Measurements from ENCODE around the gene CCL13.

Gene CCL13

DNA sequence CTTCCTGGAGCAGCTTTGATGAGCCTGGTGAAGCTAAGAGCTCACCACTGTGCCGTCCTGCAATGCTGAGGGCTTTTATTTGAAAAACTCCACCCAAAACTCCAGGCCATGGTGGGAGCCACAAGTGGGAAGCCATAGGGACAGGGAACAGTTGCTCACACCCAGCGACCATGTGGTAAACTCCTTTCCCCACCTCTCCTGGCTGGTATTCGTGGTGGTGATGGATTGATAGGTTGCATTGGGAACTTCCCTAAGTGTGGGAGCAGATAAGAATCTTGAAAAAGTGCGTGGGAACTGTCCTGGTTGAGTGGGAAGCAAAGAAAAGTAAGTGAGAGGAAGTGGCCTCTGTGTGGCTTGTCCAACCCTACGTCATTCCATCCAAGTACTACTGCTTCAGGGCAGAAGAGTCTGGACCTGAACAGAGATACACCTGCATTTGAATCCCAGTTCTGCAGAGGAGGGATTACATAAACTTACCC is 6.9 kb downstream of the CCL13 start, which contains the start of gene CCL1:
Gene CCL1, minus strand, starts transcription at position 51 of the 479 bp plus-strand sequence. CDS start 72 bp downstream, outside the sequence.
- Histone ChIP-seq H3K27me3 (ENCODE audit: control insufficient read depth, insufficient read depth, low read length) (peaks cover 3% of the 10 kb centered on the region; the same call in 1 of the 2 replicates), H3K9ac (ENCODE audit: low read length) (no peak within 1 kb of the TSS), H3K36me3 (ENCODE audit: control insufficient read depth, insufficient read depth, low read length) (no peaks in the 10 kb centered on the region), H3K27ac (ENCODE audit: low read depth, low read length) (no peak within 1 kb of the TSS), H3K4me3 (ENCODE audit: low read depth, low read length) (no peak within 1 kb of the TSS), H3K9me3 (ENCODE audit: control insufficient read depth, insufficient read depth, low read depth, low read length) (no peaks in the 10 kb centered on the region), H3K4me1 (ENCODE audit: control insufficient read depth, insufficient read depth, low read length) (no peaks in the 10 kb centered on the region)

DNA sequence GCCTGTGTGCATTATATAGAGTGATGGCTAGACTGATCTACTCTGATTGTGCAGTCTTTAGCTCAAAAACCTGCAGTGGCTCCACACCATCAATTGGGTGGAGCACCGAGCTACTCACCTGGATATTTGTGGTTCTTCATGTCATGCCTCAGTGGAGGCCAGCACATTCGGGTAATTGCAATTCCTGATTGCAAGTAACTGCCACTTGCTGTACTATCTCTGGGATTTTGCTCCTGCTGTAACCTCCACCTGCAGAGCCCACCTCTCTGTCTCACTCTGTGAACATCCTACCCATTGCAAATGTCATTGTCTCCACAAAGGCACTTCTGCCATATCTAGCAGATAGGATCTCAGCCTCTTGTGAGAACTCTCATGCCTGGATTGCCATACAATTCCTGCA is 8.5 kb downstream of the CCL13 start:
- Histone ChIP-seq H3K27ac (ENCODE audit: low read depth, low read length) (no peak overlapping the region), H3K4me1 (ENCODE audit: control insufficient read depth, insufficient read depth, low read length) (no peaks in the 10 kb centered on the region), H3K9ac (ENCODE audit: low read length) (no peak overlapping the region), H3K4me3 (ENCODE audit: low read depth, low read length) (no peak overlapping the region), H3K36me3 (ENCODE audit: control insufficient read depth, insufficient read depth, low read length) (no peaks in the 10 kb centered on the region), H3K27me3 (ENCODE audit: control insufficient read depth, insufficient read depth, low read length) (peaks cover 3% of the 10 kb centered on the region; the same call in 1 of the 2 replicates), H3K9me3 (ENCODE audit: control insufficient read depth, insufficient read depth, low read depth, low read length) (no peaks in the 10 kb centered on the region)

DNA sequence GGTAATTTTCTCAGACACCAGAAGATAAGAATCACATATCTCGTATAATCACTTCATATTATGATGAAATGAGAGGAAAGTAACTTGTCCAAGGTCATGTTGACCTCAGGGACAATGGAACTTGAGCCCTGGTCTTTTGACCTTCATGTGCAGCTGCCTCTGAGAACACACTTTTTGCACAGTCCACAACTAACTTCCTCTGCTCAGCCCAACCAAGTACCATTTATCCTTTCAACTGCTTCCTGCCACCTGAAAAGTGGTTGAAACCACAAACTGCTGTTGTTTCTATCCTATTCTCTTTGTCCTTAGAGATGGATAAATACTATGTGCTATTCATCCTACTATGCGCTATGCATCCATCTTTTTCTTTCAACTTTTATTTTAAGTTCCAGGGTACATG is 9.1 kb downstream of the CCL13 start:
- H3K27ac ChIP-seq (ENCODE audit: low read depth, low read length), result no peak overlapping the region
- no peak overlapping the region for H3K4me3 ChIP-seq (ENCODE audit: low read depth, low read length)
- H3K9me3 ChIP-seq (ENCODE audit: control insufficient read depth, insufficient read depth, low read depth, low read length), result no peaks in the 10 kb centered on the region
- H3K9ac ChIP-seq (ENCODE audit: low read length), result no peak overlapping the region
- H3K27me3 ChIP-seq (ENCODE audit: control insufficient read depth, insufficient read depth, low read length), result peaks cover 3% of the 10 kb centered on the region; the same call in 1 of the 2 replicates
- no peaks in the 10 kb centered on the region for H3K36me3 ChIP-seq (ENCODE audit: control insufficient read depth, insufficient read depth, low read length)
- H3K4me1 ChIP-seq (ENCODE audit: control insufficient read depth, insufficient read depth, low read length), result no peaks in the 10 kb centered on the region

DNA sequence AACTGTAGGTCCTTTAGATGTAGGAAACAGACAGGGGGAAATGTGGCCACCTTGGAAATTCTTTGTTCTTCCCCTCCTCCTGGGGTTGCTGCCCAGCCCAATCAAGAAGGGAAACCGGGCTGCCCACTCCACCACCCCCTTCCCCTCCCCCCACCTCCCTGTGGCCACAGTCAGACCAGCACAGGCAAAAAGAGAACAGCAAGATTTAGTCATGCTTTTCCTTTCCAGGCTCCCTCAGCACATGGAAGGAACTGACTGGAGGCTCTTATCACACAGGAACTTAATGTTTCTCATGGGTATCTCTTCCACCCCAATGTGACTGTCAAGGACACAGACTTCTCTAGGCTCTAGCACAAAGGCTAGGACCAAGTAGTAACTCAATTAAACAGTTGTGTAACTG is 9.7 kb downstream of the CCL13 start:
- no peak overlapping the region for H3K9ac ChIP-seq (ENCODE audit: low read length)

DNA sequence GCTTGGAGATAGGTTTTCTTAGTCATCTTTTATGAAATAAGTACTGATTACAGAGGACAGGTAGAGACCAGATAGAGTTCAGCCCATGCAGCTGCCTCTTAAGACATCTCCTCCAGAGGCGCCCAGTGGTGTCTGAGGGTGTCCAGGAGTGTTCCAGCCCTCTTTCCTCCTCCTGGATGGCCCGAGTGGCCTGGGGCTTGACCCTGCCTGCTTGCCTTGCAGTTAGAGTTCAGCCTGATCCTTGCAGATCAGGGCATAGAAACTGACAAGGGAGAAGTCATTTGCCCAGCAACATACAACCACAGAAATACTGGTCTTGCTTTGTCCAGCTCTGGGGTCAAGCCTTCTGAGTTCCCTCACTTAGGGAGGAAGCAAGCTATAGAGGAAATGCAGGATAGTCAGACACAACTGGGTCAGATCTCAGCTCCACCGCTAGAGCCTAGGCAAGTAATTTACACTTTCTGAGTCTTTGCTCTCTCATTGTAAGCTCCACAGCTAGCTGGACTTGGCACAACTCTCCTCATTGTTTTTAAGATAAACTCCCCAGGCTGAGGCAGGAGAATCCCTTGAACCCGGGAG is 10.3 kb downstream of the CCL13 start:
- Histone ChIP-seq H3K36me3 (ENCODE audit: control insufficient read depth, insufficient read depth, low read length) (no peaks in the 10 kb centered on the region), H3K9me3 (ENCODE audit: control insufficient read depth, insufficient read depth, low read depth, low read length) (no peaks in the 10 kb centered on the region), H3K9ac (ENCODE audit: low read length) (no peak overlapping the region), H3K27me3 (ENCODE audit: control insufficient read depth, insufficient read depth, low read length) (peaks cover 3% of the 10 kb centered on the region; the same call in 1 of the 2 replicates), H3K4me3 (ENCODE audit: low read depth, low read length) (no peak overlapping the region), H3K27ac (ENCODE audit: low read depth, low read length) (no peak overlapping the region), H3K4me1 (ENCODE audit: control insufficient read depth, insufficient read depth, low read length) (no peaks in the 10 kb centered on the region)

More for the DNA sequence above, 9.7 kb downstream of the CCL13 start:
- H3K36me3 ChIP-seq (ENCODE audit: control insufficient read depth, insufficient read depth, low read length), result no peaks in the 10 kb centered on the region
- peaks cover 3% of the 10 kb centered on the region; the same call in 1 of the 2 replicates for H3K27me3 ChIP-seq (ENCODE audit: control insufficient read depth, insufficient read depth, low read length)
- no peak overlapping the region for H3K4me3 ChIP-seq (ENCODE audit: low read depth, low read length)
- H3K27ac ChIP-seq (ENCODE audit: low read depth, low read length), result no peak overlapping the region
- no peaks in the 10 kb centered on the region for H3K4me1 ChIP-seq (ENCODE audit: control insufficient read depth, insufficient read depth, low read length)
- no peaks in the 10 kb centered on the region for H3K9me3 ChIP-seq (ENCODE audit: control insufficient read depth, insufficient read depth, low read depth, low read length)

DNA sequence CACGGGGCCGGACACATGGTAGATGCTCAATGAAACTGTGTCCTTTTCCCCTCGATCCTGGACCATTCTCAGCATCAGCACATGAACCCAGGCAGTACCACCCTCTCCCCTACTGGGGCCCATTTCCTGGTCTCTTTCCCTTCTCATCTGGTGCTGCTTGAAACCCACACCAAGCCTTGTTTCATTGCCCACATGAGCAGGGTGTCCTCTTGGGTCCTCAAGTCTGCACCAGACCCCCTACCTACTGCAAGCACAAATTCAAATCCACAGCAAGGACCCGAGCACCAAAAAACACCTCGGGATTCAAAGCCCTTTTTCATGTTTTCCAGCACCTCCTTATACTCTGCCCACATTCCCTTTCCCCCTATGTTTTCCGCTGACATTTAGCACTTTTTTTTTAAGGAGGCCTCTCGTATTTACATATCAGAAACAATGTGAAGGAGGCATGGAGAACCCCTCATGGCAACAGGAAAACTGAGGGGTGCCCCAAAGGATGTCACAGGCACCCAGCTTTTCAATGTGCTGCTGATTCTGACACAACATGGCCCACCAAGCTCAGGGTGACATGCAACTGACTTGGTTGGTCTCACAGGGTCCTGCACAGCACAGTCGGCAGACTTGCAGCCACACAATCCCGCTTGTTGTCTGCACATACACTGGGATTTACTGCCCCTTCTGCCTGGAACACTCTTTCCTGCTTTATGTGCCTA is 11.4 kb downstream of the CCL13 start:
- H3K27me3 ChIP-seq (ENCODE audit: control insufficient read depth, insufficient read depth, low read length), result peaks cover 3% of the 10 kb centered on the region; the same call in 1 of the 2 replicates
- no peaks in the 10 kb centered on the region for H3K36me3 ChIP-seq (ENCODE audit: control insufficient read depth, insufficient read depth, low read length)
- H3K4me1 ChIP-seq (ENCODE audit: control insufficient read depth, insufficient read depth, low read length), result no peaks in the 10 kb centered on the region
- no peak overlapping the region for H3K4me3 ChIP-seq (ENCODE audit: low read depth, low read length)
- H3K9ac ChIP-seq (ENCODE audit: low read length), result no peak overlapping the region
- no peaks in the 10 kb centered on the region for H3K9me3 ChIP-seq (ENCODE audit: control insufficient read depth, insufficient read depth, low read depth, low read length)
- H3K27ac ChIP-seq (ENCODE audit: low read depth, low read length), result no peak overlapping the region

DNA sequence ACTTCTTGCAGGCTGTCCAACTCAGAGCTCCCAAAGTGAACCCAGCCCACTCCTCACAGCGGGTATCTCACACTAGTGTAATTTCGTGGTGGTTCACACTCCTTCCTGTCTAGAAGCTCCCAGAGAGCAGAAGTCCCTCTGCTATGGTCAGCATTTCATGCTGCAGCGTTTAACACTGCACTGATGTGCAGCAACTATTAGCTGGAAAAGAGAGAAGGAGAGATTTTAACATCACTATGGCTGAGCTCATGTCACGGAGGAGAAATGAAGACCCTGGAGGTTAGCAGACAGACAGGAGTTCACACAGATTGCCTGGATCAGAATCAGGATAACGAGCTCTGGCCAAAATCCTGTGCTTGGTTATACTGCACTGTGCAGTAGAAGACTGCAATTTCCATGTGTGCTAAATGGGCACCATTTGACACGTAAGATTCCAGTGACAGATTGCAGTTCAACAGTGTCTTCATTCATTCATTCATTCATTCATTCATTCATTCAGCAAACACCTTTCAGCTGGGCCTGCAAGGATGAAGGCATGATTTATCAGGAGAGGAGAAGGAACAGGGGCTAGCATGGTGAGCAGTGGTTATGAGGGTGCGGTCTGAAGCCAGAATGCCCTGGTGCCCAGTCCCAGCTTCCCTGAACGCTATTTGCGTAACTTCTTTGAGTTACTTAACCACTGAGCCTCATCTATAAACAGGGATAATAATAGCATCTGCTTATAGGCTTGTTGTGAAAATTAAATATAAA is 12.1 kb downstream of the CCL13 start:
- Histone ChIP-seq H3K4me3 (ENCODE audit: low read depth, low read length) (no peak overlapping the region), H3K36me3 (ENCODE audit: control insufficient read depth, insufficient read depth, low read length) (no peaks in the 10 kb centered on the region), H3K9ac (ENCODE audit: low read length) (no peak overlapping the region), H3K9me3 (ENCODE audit: control insufficient read depth, insufficient read depth, low read depth, low read length) (no peaks in the 10 kb centered on the region), H3K4me1 (ENCODE audit: control insufficient read depth, insufficient read depth, low read length) (no peaks in the 10 kb centered on the region), H3K27ac (ENCODE audit: low read depth, low read length) (no peak overlapping the region), H3K27me3 (ENCODE audit: control insufficient read depth, insufficient read depth, low read length) (no peaks in the 10 kb centered on the region)

DNA sequence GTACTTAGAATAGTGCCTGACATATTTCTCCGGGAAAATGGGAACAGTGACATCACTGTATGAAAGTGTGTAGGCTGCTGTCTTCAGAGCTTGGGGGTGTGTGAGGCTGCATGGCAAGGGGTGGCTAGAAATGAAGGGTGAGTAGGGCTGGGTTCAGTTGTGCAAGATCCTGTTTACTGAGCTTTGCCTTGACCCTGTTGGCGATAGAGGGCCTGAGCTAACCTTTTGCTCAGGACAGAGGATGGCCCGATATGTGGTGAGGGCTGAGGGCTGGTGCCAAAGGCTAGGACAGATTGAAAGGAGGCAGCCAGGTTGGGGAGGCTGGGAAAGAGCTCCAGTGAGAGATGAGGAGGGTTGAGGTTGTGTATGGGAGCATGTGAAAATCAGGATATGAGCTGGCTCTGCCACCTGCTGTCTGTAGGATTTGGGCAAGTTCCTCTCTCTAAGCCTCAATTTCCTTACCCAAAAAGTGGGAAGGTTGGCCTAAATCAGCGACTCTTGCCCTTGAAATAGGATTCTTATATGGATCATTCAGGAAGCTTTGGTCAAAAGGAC is 12.7 kb downstream of the CCL13 start:
- H3K9me3 ChIP-seq (ENCODE audit: control insufficient read depth, insufficient read depth, low read depth, low read length), result no peaks in the 10 kb centered on the region
- H3K4me1 ChIP-seq (ENCODE audit: control insufficient read depth, insufficient read depth, low read length), result no peaks in the 10 kb centered on the region
- no peaks in the 10 kb centered on the region for H3K36me3 ChIP-seq (ENCODE audit: control insufficient read depth, insufficient read depth, low read length)
- H3K9ac ChIP-seq (ENCODE audit: low read length), result no peak overlapping the region
- H3K27ac ChIP-seq (ENCODE audit: low read depth, low read length), result no peak overlapping the region
- no peaks in the 10 kb centered on the region for H3K27me3 ChIP-seq (ENCODE audit: control insufficient read depth, insufficient read depth, low read length)
- H3K4me3 ChIP-seq (ENCODE audit: low read depth, low read length), result no peak overlapping the region

DNA sequence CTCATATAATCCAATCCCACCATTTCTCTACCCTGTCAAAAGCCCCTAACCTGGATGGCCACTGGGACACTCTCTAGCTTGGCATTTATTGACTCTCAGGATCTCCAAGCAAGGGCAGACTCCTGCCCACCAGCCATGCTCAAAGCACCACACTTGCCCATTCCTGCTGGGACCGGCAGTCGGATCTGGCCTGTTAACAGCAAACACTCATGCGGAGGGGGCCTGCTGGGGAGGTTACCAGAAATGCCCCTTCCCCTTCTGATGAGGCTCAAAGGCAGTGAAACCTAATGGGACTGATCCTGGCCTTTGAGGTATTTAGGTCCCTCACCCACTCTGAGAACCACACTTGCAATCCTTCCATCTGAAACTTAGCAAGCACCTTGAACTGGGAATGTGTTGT is 13.3 kb downstream of the CCL13 start:
- no peaks in the 10 kb centered on the region for H3K9me3 ChIP-seq (ENCODE audit: control insufficient read depth, insufficient read depth, low read depth, low read length)
- H3K4me3 ChIP-seq (ENCODE audit: low read depth, low read length), result no peak overlapping the region
- no peak overlapping the region for H3K27ac ChIP-seq (ENCODE audit: low read depth, low read length)
- H3K4me1 ChIP-seq (ENCODE audit: control insufficient read depth, insufficient read depth, low read length), result no peaks in the 10 kb centered on the region
- no peaks in the 10 kb centered on the region for H3K27me3 ChIP-seq (ENCODE audit: control insufficient read depth, insufficient read depth, low read length)
- H3K9ac ChIP-seq (ENCODE audit: low read length), result no peak overlapping the region
- H3K36me3 ChIP-seq (ENCODE audit: control insufficient read depth, insufficient read depth, low read length), result no peaks in the 10 kb centered on the region

DNA sequence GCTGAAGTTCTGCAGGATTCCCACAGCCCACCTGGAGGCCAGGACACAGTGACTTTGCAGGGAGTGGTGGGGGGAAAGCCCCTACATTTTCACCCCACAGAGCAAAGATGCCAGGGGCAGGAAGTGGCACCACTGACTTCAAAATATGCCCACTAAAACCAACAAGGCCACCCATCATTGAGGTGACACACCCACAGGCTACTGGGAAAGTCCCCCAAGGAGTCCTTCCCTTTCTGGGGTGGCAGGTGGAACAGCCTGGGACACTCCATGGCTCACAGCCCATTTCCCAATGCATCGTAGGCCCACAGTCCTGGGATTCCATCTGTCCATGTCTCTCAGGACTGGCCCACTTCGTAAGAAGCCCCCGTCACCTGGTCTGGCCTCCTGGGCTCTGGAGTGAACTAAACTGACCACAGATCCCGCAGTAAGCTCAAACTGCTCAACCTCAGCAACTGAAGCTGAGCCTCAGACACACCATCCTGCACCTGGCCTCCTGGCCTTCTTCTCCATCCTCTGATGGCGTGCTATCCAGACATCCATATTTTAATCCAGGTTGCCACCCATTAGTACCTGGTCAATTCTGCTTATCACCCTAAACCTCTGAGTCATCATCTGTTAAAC is 14.2 kb downstream of the CCL13 start:
- Histone ChIP-seq H3K27ac (ENCODE audit: low read depth, low read length) (no peak overlapping the region), H3K4me1 (ENCODE audit: control insufficient read depth, insufficient read depth, low read length) (no peaks in the 10 kb centered on the region), H3K9me3 (ENCODE audit: control insufficient read depth, insufficient read depth, low read depth, low read length) (no peaks in the 10 kb centered on the region), H3K9ac (ENCODE audit: low read length) (no peak overlapping the region), H3K4me3 (ENCODE audit: low read depth, low read length) (no peak overlapping the region), H3K36me3 (ENCODE audit: control insufficient read depth, insufficient read depth, low read length) (no peaks in the 10 kb centered on the region), H3K27me3 (ENCODE audit: control insufficient read depth, insufficient read depth, low read length) (no peaks in the 10 kb centered on the region)

Measured in HUES6 (cell line).